GM18861 (cell line): ENCODE data around the gene TMEM238.

Experiments
- ATAC-seq: cut with Tn5 transposase; IDR thresholded peaks from one replicate; pipeline ENCODE4 v1.9.1; 2021; ENCODE audit not compliant: unreplicated experiment

TMEM238 gene

GRCh38 chr19:55382013-55382412, 2.1 kb downstream of the TMEM238 start:
- ATAC-seq, result no peak

- ATAC-seq, result no peak
These were observed 4.9 kb downstream of the TMEM238 start for GRCh38 chr19:55379174-55379573.

- ATAC-seq, result no peak
These were observed 6.5 kb downstream of the TMEM238 start for GRCh38 chr19:55377356-55378131.

GRCh38 chr19:55376241-55376933, 7.7 kb downstream of the TMEM238 start, which contains the start of gene TMEM190:
Gene TMEM190 (plus strand): TSS chr19:55376826. CDS start chr19:55376854, 28 bp downstream.
- no peak for ATAC-seq

- no peak for ATAC-seq
These were observed 9.9 kb downstream of the TMEM238 start for GRCh38 chr19:55373993-55374757.

GRCh38 chr19:55373306-55373992, 10.6 kb downstream of the TMEM238 start:
- ATAC-seq, result no peak

GRCh38 chr19:55372316-55373081, 11.6 kb downstream of the TMEM238 start:
- ATAC-seq, result no peak

- ATAC-seq, result no peak
These were observed 13.6 kb downstream of the TMEM238 start, which contains the start of gene IL11 for GRCh38 chr19:55370305-55370988. Gene IL11 (minus strand): TSS chr19:55370463. CDS start chr19:55370310, 153 bp downstream.

GRCh38 chr19:55369653-55370304, 14.3 kb downstream of the TMEM238 start:
- no peak for ATAC-seq

- no peak for ATAC-seq
These were observed 15.2 kb downstream of the TMEM238 start for GRCh38 chr19:55368701-55369563.

- ATAC-seq, result no peak
These were observed 16.0 kb downstream of the TMEM238 start for GRCh38 chr19:55368106-55368505.

GRCh38 chr19:55366790-55367189, 17.3 kb downstream of the TMEM238 start:
- no peak for ATAC-seq

- ATAC-seq, result no peak
These were observed 18.1 kb downstream of the TMEM238 start for GRCh38 chr19:55365964-55366363.

- no peak for ATAC-seq
These were observed 18.8 kb downstream of the TMEM238 start for GRCh38 chr19:55365245-55365644.

- no peak for ATAC-seq
These were observed 20.9 kb downstream of the TMEM238 start, which contains the start of gene GARIN5B for GRCh38 chr19:55362990-55363716. Gene GARIN5B (minus strand): TSS chr19:55363260. CDS start chr19:55363066, 194 bp downstream.

- ATAC-seq, result no peak
These were observed 21.7 kb downstream of the TMEM238 start for GRCh38 chr19:55362174-55362989.
